HL-60 (cell line): ENCODE data around the gene GRAMD2B.

Experiments used
- DNase-seq, 2 experiments: peaks; one replicate each; pipeline ENCODE4 v3.0.0-alpha.2; 2010 to 2020; ENCODE audit warnings: low read depth in 1 of 2, low spot score in 1 of 2
- H3K27ac ChIP-seq: fragments of 250-450 bp; sonication (Bioruptor Pico); replicated peaks from 2 replicates; pipeline ENCODE4 v1.5.1; 2020; ENCODE audit warnings: mild to moderate bottlenecking, moderate library complexity
- H3K27me3 ChIP-seq: fragments of 250-450 bp; sonication (Bioruptor Pico); 2 replicates; pipeline ENCODE4 v1.5.1; 2021; ENCODE audit warnings: mild to moderate bottlenecking, moderate library complexity; ENCODE audit not compliant: insufficient read depth, poor library complexity, severe bottlenecking
- H3K4me3 ChIP-seq: replicated peaks from 2 replicates; pipeline ENCODE4 v1.5.1; 2011; ENCODE audit warnings: mild to moderate bottlenecking, control low read depth, low read length; ENCODE audit not compliant: insufficient read depth
- CTCF ChIP-seq: IDR thresholded peaks from one replicate; pipeline ENCODE4 v1.5.1; 2011; ENCODE audit warnings: low read length, control low read depth, inconsistent platforms; ENCODE audit not compliant: insufficient read depth
- GABPA ChIP-seq: IDR thresholded peaks from 2 replicates; pipeline ENCODE4 v1.6.1; 2012; ENCODE audit warnings: low read depth
- POLR2AphosphoS5 ChIP-seq: IDR thresholded peaks from 2 replicates; pipeline ENCODE4 v1.6.1; 2012; ENCODE audit warnings: low read depth
- REST ChIP-seq: IDR thresholded peaks from 2 replicates; pipeline ENCODE4 v1.6.1; 2012; ENCODE audit warnings: low read depth; ENCODE audit not compliant: insufficient replicate concordance
- SPI1 ChIP-seq: IDR thresholded peaks from 2 replicates; pipeline ENCODE4 v1.6.1; 2012; ENCODE audit warnings: low read depth, mild to moderate bottlenecking, borderline replicate concordance

Gene GRAMD2B

GRCh38 chr5:126464016-126464415, 40.8 kb downstream of the GRAMD2B start:
- H3K27ac ChIP-seq = no peak overlapping the region
- TF ChIP-seq REST (no peak), CTCF (no peak), SPI1 (no peak), POLR2AphosphoS5 (no peak), GABPA (no peak)
- no peaks in the 10 kb centered on the region for H3K27me3 ChIP-seq
- no peak for DNase-seq
- H3K4me3 ChIP-seq = no peak overlapping the region

- Histone ChIP-seq H3K4me3 (no peak overlapping the region), H3K27me3 (no peaks in the 10 kb centered on the region), H3K27ac (no peak overlapping the region)
- TF ChIP-seq SPI1 (no peak), POLR2AphosphoS5 (no peak), GABPA (no peak), REST (no peak), CTCF (no peak)
- DNase-seq = no peak
Observed at GRCh38 chr5:126464959-126465358, 41.8 kb downstream of the GRAMD2B start.

GRCh38 chr5:126468091-126468490, 44.9 kb downstream of the GRAMD2B start:
- no peak for DNase-seq
- Histone ChIP-seq H3K27me3 (no peaks in the 10 kb centered on the region), H3K4me3 (no peak overlapping the region), H3K27ac (no peak overlapping the region)
- TF ChIP-seq GABPA (no peak), REST (no peak), SPI1 (no peak), CTCF (no peak), POLR2AphosphoS5 (no peak)
